HG03521 (cell line): Measurements from ENCODE around the gene NOLC1.

Source experiments
- ATAC-seq: cut with Tn5 transposase; IDR thresholded peaks from one replicate; pipeline ENCODE4 v1.9.1; 2021; ENCODE audit warnings: mild to moderate bottlenecking, moderate library complexity; ENCODE audit not compliant: unreplicated experiment

Gene NOLC1

DNA sequence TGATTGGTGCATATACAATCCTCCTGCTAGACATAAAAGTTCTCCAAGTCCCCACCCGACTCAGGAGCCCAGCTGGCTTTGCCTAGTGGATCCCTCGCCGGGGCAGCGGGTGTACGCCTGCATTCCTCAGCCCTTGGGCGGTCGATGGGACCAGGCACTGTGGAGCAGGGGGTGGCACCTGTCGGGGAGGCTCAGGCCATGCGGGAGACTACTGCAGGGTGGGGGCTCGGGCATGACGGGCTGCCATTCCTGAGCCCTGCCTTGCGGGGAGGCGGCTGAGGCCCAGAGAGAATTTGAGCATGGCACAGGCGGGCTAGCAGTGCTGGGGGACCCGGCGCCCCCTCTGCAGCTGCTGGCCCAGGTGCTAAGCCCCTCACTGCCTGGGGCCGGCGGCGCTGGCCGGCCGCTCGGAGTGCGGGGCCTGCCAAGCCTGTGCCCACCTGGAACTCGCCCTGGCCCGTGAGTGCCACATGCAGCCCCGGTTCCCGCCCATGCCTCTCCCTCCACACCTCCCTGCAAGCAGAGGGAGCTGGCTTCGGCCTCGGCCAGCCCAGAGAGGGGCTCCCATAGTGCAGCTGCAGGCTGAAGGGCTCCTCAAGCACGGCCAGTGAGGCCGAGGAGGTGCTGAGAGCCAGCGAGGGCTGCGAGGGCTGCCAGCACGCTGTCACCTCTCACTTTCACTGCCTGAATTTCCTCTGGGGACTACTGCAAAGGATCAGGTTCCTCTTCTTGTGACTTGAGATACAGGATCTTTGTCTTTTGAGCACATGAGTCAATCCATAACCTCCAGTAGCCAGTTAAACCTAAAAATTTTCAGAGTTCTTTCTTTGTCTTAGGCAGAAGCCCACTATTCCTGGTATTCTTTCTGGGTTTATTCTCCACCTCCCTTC lies 48.8 kb downstream of the NOLC1 start:
- no peak for ATAC-seq

GRCh38 chr10:102202386-102202785 lies 50.2 kb downstream of the NOLC1 start:
- ATAC-seq: no peak

GRCh38 chr10:102208311-102209035 lies 56.3 kb downstream of the NOLC1 start:
- ATAC-seq: no peak

DNA sequence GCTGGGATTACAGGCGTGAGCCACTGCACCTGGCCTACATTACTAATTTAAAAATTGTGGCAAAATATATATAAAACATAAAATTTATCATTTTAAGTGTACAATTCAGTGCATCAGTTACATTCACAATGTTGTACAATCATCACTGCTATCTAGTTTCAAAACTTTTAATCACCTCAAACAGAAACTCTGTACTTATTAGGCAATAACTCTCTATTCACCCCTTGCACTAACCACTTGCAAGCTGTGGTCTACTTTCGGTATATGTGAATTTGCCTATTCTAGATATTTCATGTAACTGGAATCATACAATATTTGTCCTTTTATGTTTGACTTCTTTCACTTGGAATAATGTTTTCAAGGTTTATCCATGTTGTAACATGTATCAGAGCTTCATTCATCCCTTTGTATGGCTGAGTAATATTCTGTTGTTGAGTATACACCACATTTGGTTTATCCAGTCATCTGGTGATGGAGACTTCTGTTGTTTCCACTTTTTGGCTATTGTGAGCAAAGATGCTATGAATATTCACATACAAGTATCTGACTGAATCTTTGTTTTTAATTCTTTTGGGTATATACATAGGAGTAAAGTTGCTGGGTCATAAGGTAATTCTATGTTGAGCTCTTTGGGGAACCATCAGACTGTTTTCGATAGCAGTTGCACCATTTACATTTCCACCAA lies 59.6 kb downstream of the NOLC1 start:
- no peak for ATAC-seq
